ENCODE results near the gene MBD5.

Gene MBD5

GRCh38 chr2:148023861-148024260, 3.0 kb downstream of the MBD5 start:
- DNase-seq = no peak

DNA sequence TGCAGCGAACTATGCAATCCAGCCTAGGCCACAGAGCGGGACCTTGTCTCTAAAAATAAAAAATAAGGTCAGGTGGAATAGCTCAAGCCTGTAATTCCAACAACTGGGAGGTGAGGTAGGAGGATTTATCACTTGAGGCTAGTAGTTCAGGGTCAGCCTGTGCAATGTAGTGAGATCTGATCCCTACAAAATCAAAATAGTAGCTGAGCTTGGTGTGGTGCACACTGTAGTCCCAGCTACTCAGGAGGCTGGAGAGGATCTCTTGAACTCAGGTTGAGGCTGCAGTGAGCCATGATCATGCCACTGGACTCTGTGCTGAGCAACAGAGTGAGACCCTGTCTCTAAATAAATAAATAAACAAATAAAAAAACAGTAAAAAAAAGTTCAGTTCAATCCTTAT, 5.7 kb downstream of the MBD5 start:
- DNase-seq = no peak

DNA sequence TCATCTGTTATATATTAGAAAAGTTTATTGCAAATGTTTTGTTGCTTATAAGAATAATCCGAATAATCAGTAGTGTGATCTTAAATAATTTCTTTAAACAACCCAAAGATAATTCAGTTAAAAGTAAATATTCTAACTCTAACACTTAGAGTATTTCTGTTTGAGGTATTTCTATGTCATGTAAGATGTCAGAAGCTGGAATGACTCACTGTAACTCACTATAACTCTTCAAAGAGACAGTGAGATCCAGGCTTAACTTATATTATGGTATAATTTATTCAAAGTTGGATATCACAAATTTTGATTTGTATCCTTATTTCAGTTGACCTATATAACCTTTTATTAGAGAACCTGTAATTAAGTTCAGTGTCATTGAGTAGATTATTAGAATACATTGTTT, 6.9 kb downstream of the MBD5 start:
- DNase-seq = no peak

- DNase-seq = no peak
Observed at GRCh38 chr2:148028781-148029180, 7.9 kb downstream of the MBD5 start.

DNA sequence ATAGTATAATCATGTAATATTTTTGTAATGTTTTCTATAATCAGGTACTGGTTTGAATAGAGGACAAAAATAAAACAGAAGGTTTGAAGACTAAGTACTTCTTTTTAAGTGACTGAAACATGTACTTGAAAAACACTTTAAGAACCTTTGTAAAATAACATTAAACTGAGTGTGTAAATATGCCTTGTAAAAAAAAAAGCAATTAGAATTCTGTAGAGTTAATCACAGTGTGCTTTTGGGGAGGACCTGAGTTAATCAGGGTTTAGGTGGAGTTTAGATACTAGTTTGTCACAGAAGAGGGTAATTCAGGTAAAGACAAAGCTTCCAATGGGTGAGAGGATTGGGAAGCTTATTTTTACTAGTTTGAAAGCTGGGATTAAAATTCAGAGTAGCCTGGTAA, 10.3 kb downstream of the MBD5 start:
- DNase-seq = no peak

GRCh38 chr2:148032215-148032614, 11.3 kb downstream of the MBD5 start:
- DNase-seq = no peak

- DNase-seq = no peak
Observed at GRCh38 chr2:148039783-148040182, 18.9 kb downstream of the MBD5 start.

DNA sequence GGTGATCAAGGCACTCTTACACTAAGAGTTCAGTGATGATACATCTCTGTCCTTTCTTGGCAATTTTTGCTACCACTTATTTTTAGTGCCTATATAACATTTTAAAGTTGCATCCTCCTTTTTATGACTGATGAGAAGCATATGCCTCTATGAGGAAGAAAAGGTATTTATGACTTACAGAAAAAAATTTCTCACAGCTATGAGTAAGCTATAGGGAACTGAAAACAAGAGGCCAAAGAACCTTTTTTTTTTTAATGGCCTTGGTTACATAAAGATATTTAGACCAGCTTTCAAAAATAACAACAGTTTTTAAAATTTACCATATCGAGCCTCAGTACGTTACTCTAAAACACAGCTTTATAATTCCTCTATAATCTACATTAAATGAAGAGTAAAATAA, 21.3 kb downstream of the MBD5 start:
- no peak for DNase-seq

DNA sequence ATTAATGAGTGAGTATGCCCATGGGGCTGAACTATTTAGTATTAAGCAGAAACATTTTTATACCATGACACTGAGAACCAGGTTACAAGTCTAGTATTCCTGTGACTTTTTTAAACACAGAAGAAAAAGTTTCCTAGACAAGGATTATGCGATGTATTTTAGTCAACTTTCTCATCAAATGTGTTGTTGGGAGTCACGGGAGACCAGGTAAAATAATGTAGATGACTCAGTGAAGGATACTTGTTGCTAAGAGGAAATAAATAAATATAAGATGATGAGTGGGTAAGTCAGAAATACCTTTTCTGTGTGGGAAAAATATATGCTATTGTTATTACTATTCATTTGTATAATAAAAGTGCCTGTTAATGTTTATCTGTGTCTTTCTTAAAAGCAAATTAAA, 23.4 kb downstream of the MBD5 start:
- no peak for DNase-seq

DNA sequence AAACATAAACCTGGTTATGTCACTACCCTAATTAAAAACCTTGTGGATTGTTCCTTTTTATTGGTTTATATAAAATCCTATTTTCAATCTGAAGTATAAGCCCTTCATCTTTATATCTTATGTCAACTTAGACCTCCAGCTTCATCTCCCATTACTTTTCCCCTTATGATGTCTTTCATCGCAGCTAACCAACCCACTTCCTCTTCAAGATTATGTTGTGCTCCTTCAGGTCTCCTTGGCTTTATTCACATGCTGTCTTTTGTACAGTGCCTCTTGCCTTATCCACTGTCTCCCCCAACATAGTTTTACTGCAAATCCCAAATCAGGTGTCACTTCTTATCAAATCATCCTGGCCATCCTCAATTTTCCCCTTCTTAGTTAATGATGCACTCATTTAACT, 25.9 kb downstream of the MBD5 start:
- no peak for DNase-seq

DNA sequence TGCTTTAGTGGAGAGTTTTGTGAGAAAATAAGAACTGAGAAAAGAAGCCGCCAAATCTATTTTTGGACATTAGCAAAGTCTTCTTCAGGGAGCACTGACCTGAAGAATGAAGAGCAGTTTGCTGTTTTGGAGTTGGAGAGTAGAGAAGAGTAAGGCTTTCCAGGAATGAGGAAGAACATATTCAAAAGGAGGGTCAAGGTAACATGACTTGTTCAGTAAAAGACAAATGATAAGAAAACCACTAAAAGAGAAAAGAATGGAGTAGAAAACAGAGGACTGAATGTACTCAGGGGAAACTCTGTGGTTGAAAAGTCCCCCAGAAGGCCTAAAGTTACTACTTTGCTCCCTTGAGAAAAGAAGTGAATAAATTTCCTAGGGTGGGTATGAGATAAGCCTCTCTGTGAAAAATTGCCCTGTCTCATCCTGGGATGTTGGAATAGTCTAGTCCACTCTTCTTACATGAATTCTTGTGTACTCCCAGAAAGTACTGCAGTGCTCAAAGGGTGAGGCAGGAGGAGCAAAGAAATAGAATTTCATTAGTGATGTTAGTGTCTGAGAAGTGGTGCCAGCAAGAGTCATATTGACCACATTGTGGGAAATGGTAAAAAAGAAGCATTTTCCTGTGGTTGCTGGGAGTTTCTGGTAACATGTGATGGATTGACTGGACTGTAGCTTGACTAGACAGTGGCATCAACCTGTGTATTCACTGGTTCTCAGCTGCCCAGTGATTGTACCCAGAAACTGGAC, 27.8 kb downstream of the MBD5 start:
- no peak for DNase-seq

DNA sequence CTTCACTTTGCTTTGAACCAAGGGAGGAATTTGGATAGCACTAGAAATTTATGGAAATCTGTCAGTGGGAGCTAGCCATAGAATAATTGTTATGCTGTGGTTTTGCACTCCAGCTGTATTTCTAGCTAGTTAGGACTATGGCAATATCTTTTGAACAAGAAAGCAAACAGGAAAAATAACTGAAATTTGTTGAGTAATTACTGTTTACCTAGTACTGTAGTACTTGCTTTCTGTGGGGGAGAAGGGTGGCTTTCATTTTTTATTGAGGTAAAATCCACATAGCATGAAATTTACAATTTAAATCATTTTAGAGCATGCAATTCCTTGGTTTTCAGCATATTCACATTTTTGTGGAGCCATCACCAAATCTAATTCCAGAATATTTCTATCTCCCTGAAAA, 28.4 kb downstream of the MBD5 start:
- DNase-seq = no peak

DNA sequence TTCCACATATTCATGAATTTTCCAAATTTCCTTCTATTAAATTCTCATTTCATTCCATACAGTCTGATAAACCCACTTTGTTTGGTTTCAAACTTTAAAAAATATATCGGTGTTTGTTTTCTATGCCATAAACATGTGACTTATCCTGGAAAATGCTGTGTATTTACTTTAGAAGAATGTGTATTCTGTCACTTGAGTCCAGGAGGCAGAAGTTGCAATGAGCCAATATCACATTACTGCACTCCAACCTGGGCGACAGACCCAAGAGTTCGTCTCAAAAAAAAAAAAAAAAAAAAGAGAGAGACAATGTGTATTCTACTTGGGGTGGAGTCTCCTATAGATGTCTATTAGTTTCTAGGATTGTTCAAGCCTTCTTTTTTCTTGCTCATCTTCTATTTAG, 31.8 kb downstream of the MBD5 start:
- no peak for DNase-seq

- no peak for DNase-seq
Observed at GRCh38 chr2:148058641-148059040, 37.8 kb downstream of the MBD5 start.

- no peak for DNase-seq
Observed at GRCh38 chr2:148063633-148064032, 42.7 kb downstream of the MBD5 start.

GRCh38 chr2:148065936-148066335, 45.0 kb downstream of the MBD5 start:
- no peak for DNase-seq

- DNase-seq = no peak
Observed at GRCh38 chr2:148067801-148068200, 46.9 kb downstream of the MBD5 start.

- no peak for DNase-seq
Observed at GRCh38 chr2:148071351-148071750, 50.5 kb downstream of the MBD5 start.

GRCh38 chr2:148096012-148096411, 75.1 kb downstream of the MBD5 start:
- DNase-seq = no peak

GRCh38 chr2:148102641-148103040, 81.8 kb downstream of the MBD5 start:
- no peak for DNase-seq

- no peak for DNase-seq
Observed at GRCh38 chr2:148103946-148104345, 83.1 kb downstream of the MBD5 start.

- no peak for DNase-seq
Observed at GRCh38 chr2:148106331-148106730, 85.4 kb downstream of the MBD5 start.

DNA sequence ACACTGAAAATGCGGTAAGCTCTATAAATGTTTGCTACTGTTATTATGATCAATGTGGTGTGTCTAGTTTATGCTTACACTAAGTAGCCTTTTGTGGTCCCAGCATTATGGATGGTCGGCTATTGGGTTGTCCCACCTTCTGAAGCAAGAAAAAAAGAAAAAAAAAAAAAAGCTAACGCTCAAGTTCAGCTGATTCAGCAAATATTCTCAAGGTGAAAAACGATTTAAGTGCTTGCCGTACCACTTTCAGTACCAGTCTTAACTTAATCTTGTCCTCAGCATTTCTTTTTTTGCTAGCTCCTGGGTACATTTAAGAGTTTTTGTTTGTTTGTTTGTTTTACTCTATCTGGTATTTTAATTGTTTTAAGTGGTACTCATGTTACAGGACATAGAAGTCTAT, 87.5 kb downstream of the MBD5 start:
- no peak for DNase-seq

GRCh38 chr2:148110184-148110583, 89.3 kb downstream of the MBD5 start:
- no peak for DNase-seq

- no peak for DNase-seq
Observed at GRCh38 chr2:148122788-148123187, 101.9 kb downstream of the MBD5 start.

DNA sequence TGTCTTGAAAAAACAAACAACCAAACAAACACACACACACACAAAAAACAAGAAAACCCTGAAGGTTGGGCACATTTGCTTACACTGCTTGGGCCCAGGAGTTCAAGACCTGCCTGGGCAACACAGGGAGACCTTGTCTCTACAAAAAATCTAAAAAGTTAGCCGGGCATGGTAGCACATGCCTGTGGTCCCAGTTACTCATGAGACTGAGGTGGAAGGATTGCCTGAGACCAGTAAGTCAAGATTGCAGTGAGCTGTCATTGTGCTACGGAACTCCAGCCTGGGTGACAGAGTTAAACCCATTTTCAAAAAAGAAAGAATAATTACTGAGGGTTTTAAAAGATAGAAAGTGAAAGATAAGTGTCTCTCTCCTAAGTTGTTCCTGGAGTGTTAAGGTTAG, 103.4 kb downstream of the MBD5 start:
- DNase-seq = no peak

Measured in stimulated activated CD4-positive, alpha-beta T cell treated with anti-CD3 and anti-CD28 coated beads, Interleukin-2, amount 100 ng/mL, for 24 hours (primary cell).